Measurements from ENCODE around the gene SHC3. TPM values are rescaled to one million over a fixed set of nuclear protein-coding genes. Genes with fewer than 3 reads are reported as not detected.

Gene SHC3
- total RNA-seq, 2 donors from 2014 or later = 1.5 to 1.8 TPM

- Histone ChIP-seq H3K36me3 (no peaks in the 10 kb centered on the region), H3K4me3 (no peak overlapping the region), H3K27me3 (replicated peaks; ENCODE audit: insufficient read depth) (no peaks in the 10 kb centered on the region), H3K27ac (no peak overlapping the region), H3K9me3 (no peaks in the 10 kb centered on the region), H3K4me1 (ENCODE audit: control insufficient read depth in 1 of 2, low read depth in 2 of 2) (no peaks in the 10 kb centered on the region)
- no peak for TF ChIP-seq CTCF (IDR thresholded peaks at IDR 0.05)
- ATAC-seq (ENCODE audit: insufficient number of reproducible peaks, low FRiP score, low read depth) = no peak
- DNase-seq (ENCODE audit: low spot score) = no peak
These were observed 55.7 kb downstream of the SHC3 start for GRCh38 chr9:89122949-89123348.

DNA sequence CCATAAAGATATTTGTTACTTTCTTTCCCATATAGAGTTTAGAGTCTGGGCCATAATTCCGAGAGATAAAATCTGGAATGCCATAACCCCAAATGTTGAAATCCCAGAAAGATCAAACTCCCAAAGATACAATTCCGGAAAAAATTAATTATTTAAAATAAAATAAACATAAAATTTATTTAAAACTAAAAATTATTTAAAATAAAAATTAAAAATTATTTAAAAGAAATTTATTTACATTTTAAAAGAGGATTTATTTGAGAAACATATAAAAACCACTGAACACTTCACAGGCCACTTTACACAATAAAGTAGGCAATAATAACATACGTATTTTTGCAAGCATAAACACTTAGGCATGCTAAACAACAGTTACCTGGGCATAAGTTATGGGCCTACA, 57.9 kb downstream of the SHC3 start:
- no peak overlapping the region for H3K4me3 ChIP-seq
- no peaks in the 10 kb centered on the region for H3K27me3 ChIP-seq (replicated peaks; ENCODE audit: insufficient read depth)
- no peaks in the 10 kb centered on the region for H3K4me1 ChIP-seq (ENCODE audit: control insufficient read depth in 1 of 2, low read depth in 2 of 2)
- no peak overlapping the region for H3K27ac ChIP-seq
- no peaks in the 10 kb centered on the region for H3K9me3 ChIP-seq
- no peak for TF ChIP-seq CTCF (IDR thresholded peaks at IDR 0.05)
- DNase-seq (ENCODE audit: low spot score) (no peak), ATAC-seq (ENCODE audit: insufficient number of reproducible peaks, low FRiP score, low read depth) (no peak)
- H3K36me3 ChIP-seq = no peaks in the 10 kb centered on the region

DNA sequence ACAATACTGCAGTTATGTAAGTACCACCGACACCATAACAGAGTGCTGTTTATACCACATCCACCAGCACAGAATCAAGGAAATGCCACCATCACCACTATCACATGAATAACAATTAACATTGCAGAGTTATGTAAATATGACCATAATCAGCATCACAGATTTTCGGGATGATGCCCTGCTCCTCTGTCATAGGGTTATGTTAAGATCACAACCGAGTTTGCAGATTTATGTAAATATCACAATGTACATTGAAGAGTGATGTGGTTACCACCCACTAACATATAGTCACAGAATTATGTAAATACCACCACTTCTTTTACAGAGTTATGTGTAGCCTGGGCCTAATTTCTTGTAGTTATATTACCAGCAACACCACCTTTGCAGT, 61.8 kb downstream of the SHC3 start:
- TF ChIP-seq CTCF (IDR thresholded peaks at IDR 0.05) = no peak
- no peak for ATAC-seq (ENCODE audit: insufficient number of reproducible peaks, low FRiP score, low read depth)
- H3K9me3 ChIP-seq = no peaks in the 10 kb centered on the region

GRCh38 chr9:89116064-89116804, 62.4 kb downstream of the SHC3 start:
- DNase-seq (ENCODE audit: low spot score) (no peak), ATAC-seq (ENCODE audit: insufficient number of reproducible peaks, low FRiP score, low read depth) (no peak)
- no peak for TF ChIP-seq CTCF (IDR thresholded peaks at IDR 0.05)
- Histone ChIP-seq H3K4me3 (no peak overlapping the region), H3K27me3 (replicated peaks; ENCODE audit: insufficient read depth) (no peaks in the 10 kb centered on the region), H3K27ac (no peak overlapping the region), H3K9me3 (no peaks in the 10 kb centered on the region), H3K36me3 (no peaks in the 10 kb centered on the region), H3K4me1 (ENCODE audit: control insufficient read depth in 1 of 2, low read depth in 2 of 2) (no peaks in the 10 kb centered on the region)

More for the DNA sequence above, 61.8 kb downstream of the SHC3 start:
- no peak for DNase-seq (ENCODE audit: low spot score)
- H3K27ac ChIP-seq = no peak overlapping the region
- H3K4me1 ChIP-seq (ENCODE audit: control insufficient read depth in 1 of 2, low read depth in 2 of 2) = no peaks in the 10 kb centered on the region
- no peaks in the 10 kb centered on the region for H3K36me3 ChIP-seq
- H3K4me3 ChIP-seq = no peak overlapping the region
- no peaks in the 10 kb centered on the region for H3K27me3 ChIP-seq (replicated peaks; ENCODE audit: insufficient read depth)

DNA sequence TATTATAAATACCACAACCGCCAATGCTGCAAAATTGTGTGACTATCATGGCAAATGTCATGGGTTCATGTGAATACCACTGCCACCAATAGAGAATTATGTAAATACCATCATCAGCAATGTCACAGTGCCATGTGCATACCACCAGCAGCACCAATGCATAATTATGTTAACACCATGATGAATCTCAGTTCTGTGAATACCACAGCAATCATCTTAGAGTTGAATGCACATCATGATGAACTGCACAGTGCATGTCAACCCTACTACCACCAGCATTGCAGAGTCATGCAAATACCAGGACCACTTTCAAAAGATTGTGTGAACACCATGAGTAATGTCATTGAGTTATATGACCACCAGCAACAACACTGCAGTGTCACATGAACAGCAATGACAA, 63.2 kb downstream of the SHC3 start:
- no peaks in the 10 kb centered on the region for H3K4me1 ChIP-seq (ENCODE audit: control insufficient read depth in 1 of 2, low read depth in 2 of 2)
- no peaks in the 10 kb centered on the region for H3K9me3 ChIP-seq
- no peak for DNase-seq (ENCODE audit: low spot score)
- no peak for ATAC-seq (ENCODE audit: insufficient number of reproducible peaks, low FRiP score, low read depth)
- no peak overlapping the region for H3K4me3 ChIP-seq
- no peak for TF ChIP-seq CTCF (IDR thresholded peaks at IDR 0.05)
- no peaks in the 10 kb centered on the region for H3K36me3 ChIP-seq
- no peak overlapping the region for H3K27ac ChIP-seq
- H3K27me3 ChIP-seq (replicated peaks; ENCODE audit: insufficient read depth) = no peaks in the 10 kb centered on the region

Data from thoracic aorta (tissue), 2 donors.